HepG2 (cell line): ENCODE results near the gene STRADB. TPM values are rescaled to one million over a fixed set of nuclear protein-coding genes. Genes with fewer than 3 reads are reported as not detected.

ENCODE experiments used
- AKAP8 ChIP-seq: sonication (generic); formaldehyde crosslinking; IDR thresholded peaks from 2 replicates; pipeline ENCODE4 v1.5.1; 2020; ENCODE audit warnings: mild to moderate bottlenecking, missing genetic modification reagents
- CAMTA2 ChIP-seq: sonication (generic); formaldehyde crosslinking; IDR thresholded peaks from 2 replicates; pipeline ENCODE4 v1.4.0; 2020; ENCODE audit warnings: mild to moderate bottlenecking, missing genetic modification reagents, borderline replicate concordance
- HMG20B ChIP-seq: conservative IDR thresholded peaks from 2 replicates; pipeline ENCODE4 v1.6.1; 2016; ENCODE audit warnings: missing genetic modification reagents, missing compliant biosample characterization
- JUND ChIP-seq: sonication (generic); formaldehyde crosslinking; IDR thresholded peaks from 2 replicates; pipeline ENCODE4 v1.8.0; 2022; ENCODE audit warnings: mild to moderate bottlenecking, missing genetic modification reagents
- KLF11 ChIP-seq: IDR thresholded peaks from 2 replicates; pipeline ENCODE4 v1.6.1; 2016; ENCODE audit warnings: missing compliant biosample characterization
- LCORL ChIP-seq, 2 experiments: fragments of 450-650 bp in 1 of 2; sonication (generic) in 1 of 2; formaldehyde crosslinking in 1 of 2; IDR thresholded peaks; 2 replicates each; pipeline versions ENCODE4 v1.5.0 to v1.6.1; 2017 to 2020; ENCODE audit warnings: antibody characterized with exemption in 1 of 2, missing genetic modification reagents in 1 of 2
- MXD1 ChIP-seq: sonication (generic); formaldehyde crosslinking; IDR thresholded peaks from 2 replicates; pipeline ENCODE4 v1.4.0; 2020; ENCODE audit warnings: mild to moderate bottlenecking, missing genetic modification reagents
- NFIB ChIP-seq: sonication (generic); formaldehyde crosslinking; IDR thresholded peaks from 2 replicates; pipeline ENCODE4 v1.9.0; 2021; ENCODE audit warnings: missing genetic modification reagents, mild to moderate bottlenecking, borderline replicate concordance
- NR2C2 ChIP-seq: sonication (generic); formaldehyde crosslinking; IDR thresholded peaks from 2 replicates; pipeline ENCODE4 v1.4.0; 2020; ENCODE audit warnings: missing genetic modification reagents, mild to moderate bottlenecking, moderate library complexity, borderline replicate concordance
- SMAD3 ChIP-seq: sonication (generic); formaldehyde crosslinking; IDR thresholded peaks from 2 replicates; pipeline ENCODE4 v1.4.0; 2020; ENCODE audit warnings: missing genetic modification reagents
- SOX6 ChIP-seq, 2 experiments: fragments of 450-650 bp in 1 of 2; sonication (generic) in 1 of 2; formaldehyde crosslinking in 1 of 2; IDR thresholded peaks; 2 replicates each; pipeline versions ENCODE4 v1.4.0 to v1.6.1; 2017 to 2020; ENCODE audit warnings: antibody characterized with exemption in 1 of 2, mild to moderate bottlenecking in 1 of 2, missing genetic modification reagents in 1 of 2
- YEATS4 ChIP-seq: sonication (generic); formaldehyde crosslinking; IDR thresholded peaks from 2 replicates; pipeline ENCODE4 v1.4.0; 2020; ENCODE audit warnings: missing genetic modification reagents, borderline replicate concordance
- ZBTB42 ChIP-seq: sonication (generic); formaldehyde crosslinking; IDR thresholded peaks from 2 replicates; pipeline ENCODE4 v1.5.0; 2020; ENCODE audit warnings: mild to moderate bottlenecking, missing genetic modification reagents
- ZMAT3 ChIP-seq: sonication (generic); formaldehyde crosslinking; conservative IDR thresholded peaks from 2 replicates; pipeline ENCODE4 v1.7.0; 2021; ENCODE audit warnings: missing genetic modification reagents
- ZNF224 ChIP-seq: sonication (generic); formaldehyde crosslinking; IDR thresholded peaks from 2 replicates; pipeline ENCODE4 v1.5.0; 2020; ENCODE audit warnings: mild to moderate bottlenecking, missing genetic modification reagents
- ZNF3 ChIP-seq: IDR thresholded peaks from 2 replicates; pipeline ENCODE4 v1.7.0; 2017; ENCODE audit warnings: inconsistent platforms
- ZNF496 ChIP-seq: sonication (generic); formaldehyde crosslinking; IDR thresholded peaks from 2 replicates; pipeline ENCODE4 v1.8.1; 2023; ENCODE audit warnings: mild to moderate bottlenecking, moderate library complexity, missing genetic modification reagents; ENCODE audit not compliant: insufficient replicate concordance
- ZNF547 ChIP-seq: sonication (generic); formaldehyde crosslinking; IDR thresholded peaks from 2 replicates; pipeline ENCODE4 v1.5.1; 2020; ENCODE audit warnings: mild to moderate bottlenecking, missing genetic modification reagents
- ZNF619 ChIP-seq: sonication (generic); formaldehyde crosslinking; IDR thresholded peaks from 2 replicates; pipeline ENCODE4 v1.4.0; 2020; ENCODE audit warnings: mild to moderate bottlenecking, missing genetic modification reagents
- ZNF75D ChIP-seq: sonication (generic); formaldehyde crosslinking; IDR thresholded peaks from 2 replicates; pipeline ENCODE4 v1.8.1; 2023; ENCODE audit warnings: missing genetic modification reagents, mild to moderate bottlenecking, borderline replicate concordance
- ZNF772 ChIP-seq: sonication (generic); formaldehyde crosslinking; IDR thresholded peaks from 2 replicates; pipeline ENCODE4 v1.5.0; 2020; ENCODE audit warnings: mild to moderate bottlenecking, missing genetic modification reagents
- ZSCAN29 ChIP-seq: sonication (generic); formaldehyde crosslinking; conservative IDR thresholded peaks from 2 replicates; pipeline ENCODE4 v1.4.0; 2020; ENCODE audit warnings: mild to moderate bottlenecking, missing genetic modification reagents
- polyA plus RNA-seq, 8 experiments: library from polyadenylated mRNA; depleted of rRNA in 3 of 8; stranded (reverse) in 7 of 8; unstranded in 1 of 8; fragments of >200 nt; fragmentation: Illumina TruSeq in 4 of 8; extraction: Trizol in 4 of 8; gene quantifications; 2 replicates each; pipeline versions ENCODE4 v1.2.1 to v1.2.3, GENCODE V29; 2011 to 2016; ENCODE audit warnings: low read depth in 4 of 8, missing spikeins in 1 of 8, mixed read lengths in 1 of 8; ENCODE audit not compliant: insufficient read depth in 1 of 8
- total RNA-seq, 5 experiments: library from RNA; depleted of rRNA; stranded (reverse); fragments of >200 nt; fragmentation: Illumina TruSeq; extraction: Trizol; gene quantifications; 2 replicates each; pipeline ENCODE4 v1.2.3, GENCODE V29; 2016; ENCODE audit warnings: low read depth in 1 of 5
- TF ChIP-seq, protein P1 (sequence below): sonication (generic); formaldehyde crosslinking; IDR thresholded peaks from 2 replicates; pipeline ENCODE4 v1.5.0; 2020; ENCODE audit warnings: mild to moderate bottlenecking, missing genetic modification reagents
- TF ChIP-seq, protein P2 (sequence below): sonication (generic); formaldehyde crosslinking; IDR thresholded peaks from 2 replicates; pipeline ENCODE4 v1.5.1; 2020; ENCODE audit warnings: mild to moderate bottlenecking, missing genetic modification reagents, moderate library complexity

The STRADB gene
- total and polyA plus RNA-seq, 2 of the 13 experiments (the other 11 are each of a cell fraction or from before 2014, with no cell fraction given): 34.1 to 66.6 TPM

DNA sequence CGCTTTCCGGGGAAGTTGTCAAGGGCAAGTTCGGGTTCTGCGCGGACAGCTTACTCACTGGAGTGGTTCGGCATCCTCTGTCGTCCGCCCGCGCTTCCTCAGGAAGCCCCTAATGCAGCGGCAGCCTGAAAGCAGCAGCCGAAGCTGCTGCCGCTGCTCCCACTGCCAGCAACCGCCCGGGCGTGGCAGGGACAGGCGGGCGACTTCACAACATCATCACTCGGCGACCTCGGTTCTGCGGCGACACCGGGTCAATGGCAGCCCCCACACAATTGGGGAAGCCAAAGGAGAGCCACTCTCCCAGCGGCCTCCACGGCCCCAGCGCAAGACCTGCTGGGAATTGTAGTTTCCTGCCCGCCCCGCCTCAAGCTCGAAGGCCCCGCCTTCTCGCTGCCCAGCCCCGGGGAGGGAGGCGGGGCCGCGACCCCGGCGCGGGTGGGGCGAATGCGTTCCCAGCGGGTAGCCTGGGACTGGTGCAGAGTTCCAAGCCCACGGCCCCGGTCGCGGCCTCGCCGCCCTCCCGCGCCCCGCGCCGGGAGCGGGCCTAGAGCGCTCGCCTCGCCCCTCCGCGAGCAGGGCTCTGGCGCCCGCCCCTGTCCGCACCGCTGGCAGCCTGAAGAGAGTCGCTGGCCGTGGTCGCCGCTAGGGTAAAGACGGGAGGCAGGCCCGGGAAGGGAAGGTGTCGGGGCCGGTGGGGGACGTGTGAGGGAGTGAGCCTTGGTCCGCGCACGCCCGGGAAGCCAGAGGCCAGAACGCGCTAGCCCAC, at the start of gene STRADB, which contains the start of gene TRAK2 (continued):
- peak; percentile 67 for TF ChIP-seq JUND (CRISPR knock-in tag)
- TF ChIP-seq ZNF496 (CRISPR knock-in tag): no peak
- no peak; the same call in 1 of the 2 replicates for TF ChIP-seq ZNF224 (CRISPR knock-in tag)
- TF ChIP-seq SMAD3 (CRISPR knock-in tag): peak; percentile 88
- TF ChIP-seq ZNF547 (CRISPR knock-in tag): no peak; the same call in 1 of the 2 replicates
- TF ChIP-seq ZNF619: peak; percentile 43; the same call in 1 of the 2 replicates
- no peak for TF ChIP-seq HMG20B (CRISPR knock-in tag)
- TF ChIP-seq MXD1 (CRISPR knock-in tag): peak; percentile 82
- no peak for TF ChIP-seq ZNF3 (CRISPR knock-in tag)
- TF ChIP-seq ZMAT3 (CRISPR knock-in tag): peak; percentile 91
- TF ChIP-seq ZNF75D (CRISPR knock-in tag): no peak
- no peak; the same call in 1 of the 2 replicates for TF ChIP-seq AKAP8 (CRISPR knock-in tag)
- peak; percentile 84; the same call in 1 of the 2 replicates for TF ChIP-seq KLF11 (CRISPR knock-in tag)
- peak; percentile 72 for TF ChIP-seq LCORL (IDR thresholded peaks at IDR 0.05)
- TF ChIP-seq LCORL (CRISPR knock-in tag; IDR thresholded peaks at IDR 0.05): peak; percentile 99
- TF ChIP-seq CAMTA2 (CRISPR knock-in tag): peak; percentile 98
- TF ChIP-seq, protein P1, sequence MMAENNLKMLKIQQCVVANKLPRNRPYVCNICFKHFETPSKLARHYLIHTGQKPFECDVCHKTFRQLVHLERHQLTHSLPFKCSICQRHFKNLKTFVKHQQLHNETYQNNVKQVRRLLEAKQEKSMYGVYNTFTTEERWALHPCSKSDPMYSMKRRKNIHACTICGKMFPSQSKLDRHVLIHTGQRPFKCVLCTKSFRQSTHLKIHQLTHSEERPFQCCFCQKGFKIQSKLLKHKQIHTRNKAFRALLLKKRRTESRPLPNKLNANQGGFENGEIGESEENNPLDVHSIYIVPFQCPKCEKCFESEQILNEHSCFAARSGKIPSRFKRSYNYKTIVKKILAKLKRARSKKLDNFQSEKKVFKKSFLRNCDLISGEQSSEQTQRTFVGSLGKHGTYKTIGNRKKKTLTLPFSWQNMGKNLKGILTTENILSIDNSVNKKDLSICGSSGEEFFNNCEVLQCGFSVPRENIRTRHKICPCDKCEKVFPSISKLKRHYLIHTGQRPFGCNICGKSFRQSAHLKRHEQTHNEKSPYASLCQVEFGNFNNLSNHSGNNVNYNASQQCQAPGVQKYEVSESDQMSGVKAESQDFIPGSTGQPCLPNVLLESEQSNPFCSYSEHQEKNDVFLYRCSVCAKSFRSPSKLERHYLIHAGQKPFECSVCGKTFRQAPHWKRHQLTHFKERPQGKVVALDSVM: peak; percentile 65; the same call in 1 of the 2 replicates
- TF ChIP-seq ZSCAN29 (CRISPR knock-in tag): 0 out of 2 replicates have a peak, but pooled peaks have one; percentile 43
- TF ChIP-seq YEATS4 (CRISPR knock-in tag): peak; percentile 81
- TF ChIP-seq ZNF772: peak; percentile 94
- TF ChIP-seq, protein P2, sequence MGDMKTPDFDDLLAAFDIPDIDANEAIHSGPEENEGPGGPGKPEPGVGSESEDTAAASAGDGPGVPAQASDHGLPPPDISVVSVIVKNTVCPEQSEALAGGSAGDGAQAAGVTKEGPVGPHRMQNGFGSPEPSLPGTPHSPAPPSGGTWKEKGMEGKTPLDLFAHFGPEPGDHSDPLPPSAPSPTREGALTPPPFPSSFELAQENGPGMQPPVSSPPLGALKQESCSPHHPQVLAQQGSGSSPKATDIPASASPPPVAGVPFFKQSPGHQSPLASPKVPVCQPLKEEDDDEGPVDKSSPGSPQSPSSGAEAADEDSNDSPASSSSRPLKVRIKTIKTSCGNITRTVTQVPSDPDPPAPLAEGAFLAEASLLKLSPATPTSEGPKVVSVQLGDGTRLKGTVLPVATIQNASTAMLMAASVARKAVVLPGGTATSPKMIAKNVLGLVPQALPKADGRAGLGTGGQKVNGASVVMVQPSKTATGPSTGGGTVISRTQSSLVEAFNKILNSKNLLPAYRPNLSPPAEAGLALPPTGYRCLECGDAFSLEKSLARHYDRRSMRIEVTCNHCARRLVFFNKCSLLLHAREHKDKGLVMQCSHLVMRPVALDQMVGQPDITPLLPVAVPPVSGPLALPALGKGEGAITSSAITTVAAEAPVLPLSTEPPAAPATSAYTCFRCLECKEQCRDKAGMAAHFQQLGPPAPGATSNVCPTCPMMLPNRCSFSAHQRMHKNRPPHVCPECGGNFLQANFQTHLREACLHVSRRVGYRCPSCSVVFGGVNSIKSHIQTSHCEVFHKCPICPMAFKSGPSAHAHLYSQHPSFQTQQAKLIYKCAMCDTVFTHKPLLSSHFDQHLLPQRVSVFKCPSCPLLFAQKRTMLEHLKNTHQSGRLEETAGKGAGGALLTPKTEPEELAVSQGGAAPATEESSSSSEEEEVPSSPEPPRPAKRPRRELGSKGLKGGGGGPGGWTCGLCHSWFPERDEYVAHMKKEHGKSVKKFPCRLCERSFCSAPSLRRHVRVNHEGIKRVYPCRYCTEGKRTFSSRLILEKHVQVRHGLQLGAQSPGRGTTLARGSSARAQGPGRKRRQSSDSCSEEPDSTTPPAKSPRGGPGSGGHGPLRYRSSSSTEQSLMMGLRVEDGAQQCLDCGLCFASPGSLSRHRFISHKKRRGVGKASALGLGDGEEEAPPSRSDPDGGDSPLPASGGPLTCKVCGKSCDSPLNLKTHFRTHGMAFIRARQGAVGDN: peak; percentile 92
- TF ChIP-seq NR2C2 (CRISPR knock-in tag): peak; percentile 97
- no peak for TF ChIP-seq SOX6 (IDR thresholded peaks at IDR 0.05)
- peak; percentile 87 for TF ChIP-seq SOX6 (CRISPR knock-in tag; IDR thresholded peaks at IDR 0.05)
- TF ChIP-seq ZBTB42: peak; percentile 75; the same call in 1 of the 2 replicates
- TF ChIP-seq NFIB (CRISPR knock-in tag): no peak
